HG03066 (cell line): ENCODE results near the gene DLL4.
"Not testable (repeated sequence)": the region's sequence is repeated elsewhere in the genome, so short reads cannot be mapped to it uniquely, and the experiment has no call there.

Experiments
- ATAC-seq: cut with Tn5 transposase; IDR thresholded peaks from one replicate; pipeline ENCODE4 v1.9.1; 2021; ENCODE audit warnings: low read depth; ENCODE audit not compliant: unreplicated experiment

The DLL4 gene

GRCh38 chr15:40957041-40957555, 28.0 kb downstream of the DLL4 start:
- no peak for ATAC-seq

GRCh38 chr15:40957581-40958051, 28.5 kb downstream of the DLL4 start:
- ATAC-seq: no peak

GRCh38 chr15:40958146-40958545, 29.0 kb downstream of the DLL4 start:
- ATAC-seq: no peak

- ATAC-seq: no peak
These were observed 29.6 kb downstream of the DLL4 start for GRCh38 chr15:40958723-40959122.

- ATAC-seq: no peak
These were observed 30.4 kb downstream of the DLL4 start for GRCh38 chr15:40959331-40960141.

GRCh38 chr15:40960151-40960885, 31.2 kb downstream of the DLL4 start:
- no peak for ATAC-seq

GRCh38 chr15:40960925-40961324, 31.8 kb downstream of the DLL4 start:
- no peak for ATAC-seq

- ATAC-seq: not testable (repeated sequence)
These were observed 32.6 kb downstream of the DLL4 start for GRCh38 chr15:40961740-40962139.

GRCh38 chr15:40962317-40962716, 33.2 kb downstream of the DLL4 start:
- ATAC-seq: not testable (repeated sequence)

GRCh38 chr15:40963201-40963600, 34.1 kb downstream of the DLL4 start:
- no peak for ATAC-seq

- ATAC-seq: no peak
These were observed 34.9 kb downstream of the DLL4 start for GRCh38 chr15:40964006-40964405.

GRCh38 chr15:40964634-40965033, 35.5 kb downstream of the DLL4 start:
- no peak for ATAC-seq

GRCh38 chr15:40968290-40969085, 39.3 kb downstream of the DLL4 start:
- ATAC-seq: no peak

GRCh38 chr15:40969363-40969762, 40.2 kb downstream of the DLL4 start:
- no peak for ATAC-seq

GRCh38 chr15:40974879-40975278, 45.7 kb downstream of the DLL4 start:
- ATAC-seq: no peak

GRCh38 chr15:40976819-40977218, 47.7 kb downstream of the DLL4 start:
- ATAC-seq: no peak

- ATAC-seq: no peak
These were observed 49.0 kb downstream of the DLL4 start for GRCh38 chr15:40978141-40978540.

GRCh38 chr15:40978562-40978961, 49.4 kb downstream of the DLL4 start:
- no peak for ATAC-seq

- no peak for ATAC-seq
These were observed 52.0 kb downstream of the DLL4 start for GRCh38 chr15:40981186-40981585.

GRCh38 chr15:40982855-40983254, 53.7 kb downstream of the DLL4 start:
- ATAC-seq: no peak

GRCh38 chr15:40984406-40984805, 55.3 kb downstream of the DLL4 start:
- no peak for ATAC-seq
